ENCODE data around the gene ARHGAP10. TPM values are rescaled to one million over a fixed set of nuclear protein-coding genes. Genes with fewer than 3 reads are reported as not detected.

Gene ARHGAP10

Small RNAs within 50 kb of the gene (small RNA-seq; reads per million reads assigned to genes)
- gene MIR4799 (ENCODE audit: insufficient read depth) = not detected
- not detected for gene RN7SL254P (ENCODE audit: insufficient read depth)
- gene RNA5SP165 (ENCODE audit: insufficient read depth) = not detected
